ENCODE results near the gene SLC47A1. TPM values are rescaled to one million over a fixed set of nuclear protein-coding genes. Genes with fewer than 3 reads are reported as not detected.

Gene SLC47A1
- total RNA-seq, 1 experiment from 2014 or later, result not detected

DNA sequence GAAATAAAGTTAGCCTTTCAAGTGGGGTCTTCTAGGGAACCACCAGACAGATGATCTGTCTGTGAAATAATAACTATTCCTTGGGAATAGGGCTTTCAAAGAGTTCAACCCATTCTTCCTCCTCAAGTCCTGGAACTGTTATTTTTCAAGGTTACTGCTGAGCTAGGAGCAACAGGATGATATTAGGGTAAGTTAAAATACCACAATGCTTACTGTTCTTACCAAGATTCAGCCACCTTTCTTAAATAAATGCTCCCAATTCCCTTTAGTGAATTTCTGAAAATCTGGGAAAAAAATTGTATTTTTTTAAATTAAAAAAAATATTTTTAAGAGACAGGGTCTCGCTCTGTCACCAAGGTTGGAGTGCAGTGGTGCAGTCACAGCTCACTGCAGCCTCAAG lies 88.0 kb downstream of the SLC47A1 start:
- no peak overlapping the region for H3K4me3 ChIP-seq
- H3K9me3 ChIP-seq (replicated peaks), result peaks cover 14% of the 10 kb centered on the region
- H3K36me3 ChIP-seq, result no peaks in the 10 kb centered on the region
- H3K4me1 ChIP-seq (replicated peaks), result no peaks in the 10 kb centered on the region
- H3K27ac ChIP-seq, result no peak overlapping the region
- no peaks in the 10 kb centered on the region for H3K27me3 ChIP-seq (replicated peaks)
- no peak for DNase-seq (ENCODE audit: low read depth in 1 of 2, low spot score in 2 of 2)

DNA sequence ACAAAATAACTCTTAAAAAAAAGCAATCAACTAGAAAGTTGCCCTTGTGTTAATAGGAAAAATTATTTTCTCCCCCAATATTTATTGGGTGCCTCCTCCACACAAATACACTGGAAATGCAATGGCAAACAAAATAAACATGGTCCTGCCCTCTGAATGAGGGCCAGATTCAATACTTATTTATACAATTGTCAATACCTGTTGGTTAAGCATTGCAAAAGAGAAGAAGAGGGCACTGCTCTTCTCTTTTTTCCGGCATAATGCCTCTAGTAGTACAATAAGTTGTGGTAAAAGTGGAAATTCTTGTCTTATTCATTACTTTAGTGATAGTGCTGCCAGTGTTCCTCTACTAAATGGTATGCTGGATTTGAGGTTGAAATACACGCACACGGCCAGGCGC lies 92.4 kb downstream of the SLC47A1 start:
- Histone ChIP-seq H3K4me1 (replicated peaks) (no peaks in the 10 kb centered on the region), H3K4me3 (no peak overlapping the region), H3K27ac (no peak overlapping the region), H3K9me3 (replicated peaks) (no peaks in the 10 kb centered on the region), H3K36me3 (no peaks in the 10 kb centered on the region), H3K27me3 (replicated peaks) (no peaks in the 10 kb centered on the region; the same call in 1 of the 2 replicates)
- no peak for DNase-seq (ENCODE audit: low read depth in 1 of 2, low spot score in 2 of 2)

Other genes starting within 250 kb of the SLC47A1 start
- gene B9D1, start 171.1 kb upstream of the SLC47A1 start, total RNA-seq (2014; rRNA removed; shearing (Covaris generic)), result 25.9 and 28.0 TPM in 2 replicates
- gene MAPK7, start 155.4 kb upstream of the SLC47A1 start, total RNA-seq (2014; rRNA removed; shearing (Covaris generic)), result 0.72 and 7.8 TPM in 2 replicates
- gene MFAP4, start 146.7 kb upstream of the SLC47A1 start, total RNA-seq (2014; rRNA removed; shearing (Covaris generic)), result 0.39 TPM in 1 of 2 replicates, not detected in the other
- not detected in 2 replicates for gene RNF112, start 122.6 kb upstream of the SLC47A1 start, total RNA-seq (2014; rRNA removed; shearing (Covaris generic))
- 22.1 and 35.7 TPM in 2 replicates for gene ALDH3A2, start 114.9 kb downstream of the SLC47A1 start, total RNA-seq (2014; rRNA removed; shearing (Covaris generic))
- not detected in 2 replicates for gene SLC47A2, start 182.7 kb downstream of the SLC47A1 start, total RNA-seq (2014; rRNA removed; shearing (Covaris generic))
- gene ALDH3A1, start 214.4 kb downstream of the SLC47A1 start, total RNA-seq (2014; rRNA removed; shearing (Covaris generic)), result not detected in 2 replicates

All from SJSA1 (cell line).